H1 (cell line): ENCODE results near the gene LRRC10. TPM values are rescaled to one million over a fixed set of nuclear protein-coding genes. Genes with fewer than 3 reads are reported as not detected.

Source experiments
- CTCF ChIA-PET: fragments of 300-600 bp; sonication (Branson Sonifier 250); formaldehyde crosslinking; loops from one replicate; lab custom pipeline; 2021; ENCODE audit not compliant: partially characterized antibody; lab: Charles Lee
- POLR2A ChIA-PET: fragments of 300-600 bp; sonication (Branson Sonifier 250); formaldehyde crosslinking; loops from one replicate; lab custom pipeline; 2021; ENCODE audit warnings: inconsistent platforms; ENCODE audit not compliant: partially characterized antibody; lab: Charles Lee
- DNase-seq, 2 experiments: peaks; one replicate each; pipeline versions ENCODE4 v3.0.0 to v3.0.0-alpha.2; 2010 to 2022; ENCODE audit warnings: low spot score in 2 of 2, low read depth in 1 of 2, mixed read lengths in 1 of 2
- FAIRE-seq: peaks from 2 replicates; lab custom pipeline; 2011; peaks lifted over from hg19 to GRCh38; lab: Jason Lieb, UNC
- H2AFZ ChIP-seq: 2 replicates; pipeline ENCODE4 v1.8.1; 2012; ENCODE audit warnings: low read length, inconsistent platforms
- H2AK5ac ChIP-seq: 2 replicates; pipeline ENCODE4 v1.6.1; 2013; ENCODE audit warnings: low read depth, low read length
- H2BK120ac ChIP-seq: replicated peaks from 2 replicates; pipeline ENCODE3; 2013; ENCODE audit warnings: low read depth, low read length, inconsistent platforms
- H2BK12ac ChIP-seq: 2 replicates; pipeline ENCODE4 v1.6.1; 2013; ENCODE audit warnings: low read depth, low read length
- H2BK15ac ChIP-seq: 2 replicates; pipeline ENCODE4 v1.6.1; 2013; ENCODE audit warnings: low read length
- H2BK20ac ChIP-seq: 2 replicates; pipeline ENCODE4 v1.6.1; 2013; ENCODE audit warnings: low read length
- H2BK5ac ChIP-seq: 2 replicates; pipeline ENCODE4 v1.6.1; 2013; ENCODE audit warnings: low read depth, low read length
- H3K14ac ChIP-seq: 2 replicates; pipeline ENCODE4 v1.6.1; 2013; ENCODE audit warnings: inconsistent platforms; ENCODE audit not compliant: insufficient read length
- H3K18ac ChIP-seq: 2 replicates; pipeline ENCODE4 v1.6.1; 2013; ENCODE audit warnings: low read length; ENCODE audit errors: extremely low read depth
- H3K23ac ChIP-seq: 2 replicates; pipeline ENCODE4 v1.6.1; 2013; ENCODE audit warnings: inconsistent platforms; ENCODE audit not compliant: insufficient read length
- H3K23me2 ChIP-seq: 2 replicates; pipeline ENCODE4 v1.6.1; 2013; ENCODE audit warnings: low read depth, low read length
- H3K27ac ChIP-seq: 2 replicates; pipeline ENCODE4 v1.6.1; 2011; ENCODE audit warnings: low read depth, low read length, inconsistent platforms
- H3K27me3 ChIP-seq, 4 experiments: replicated peaks in 1 of 4; 1 replicate in 1 of 4; 2 replicates in 3 of 4; pipeline versions ENCODE4 v1.6.1 to v1.8.1; 2011 to 2013; ENCODE audit warnings: low read length in 3 of 4, mild to moderate bottlenecking in 3 of 4, inconsistent platforms in 2 of 4, mixed read lengths in 2 of 4, moderate library complexity in 1 of 4; ENCODE audit not compliant: control insufficient read depth in 3 of 4, insufficient read depth in 3 of 4; ENCODE audit errors: extremely low read depth in 1 of 4
- H3K36me3 ChIP-seq, 4 experiments: 2 replicates each; pipeline versions ENCODE4 v1.6.1 to v1.8.1; 2011 to 2013; ENCODE audit warnings: mild to moderate bottlenecking in 4 of 4, low read length in 3 of 4, moderate library complexity in 2 of 4, control low read depth in 1 of 4, inconsistent platforms in 1 of 4; ENCODE audit not compliant: insufficient read depth in 4 of 4, control insufficient read depth in 2 of 4
- H3K4ac ChIP-seq: replicated peaks from 2 replicates; pipeline ENCODE3; 2013; ENCODE audit warnings: low read length, low read depth, mixed read lengths, inconsistent platforms; ENCODE audit not compliant: insufficient read length
- H3K4me1 ChIP-seq, 4 experiments: replicated peaks in 1 of 4; 1 replicate in 1 of 4; 2 replicates in 3 of 4; pipeline versions ENCODE4 v1.6.1 to v1.8.1; 2011 to 2013; ENCODE audit warnings: low read length in 3 of 4, inconsistent platforms in 2 of 4, mixed read lengths in 1 of 4; ENCODE audit not compliant: insufficient read depth in 4 of 4, control insufficient read depth in 3 of 4
- H3K4me2 ChIP-seq, 2 experiments: 2 replicates each; pipeline versions ENCODE4 v1.6.1 to v1.8.1; 2011 to 2013; ENCODE audit warnings: low read depth in 2 of 2, low read length in 2 of 2, control low read depth in 1 of 2, inconsistent platforms in 1 of 2, mild to moderate bottlenecking in 1 of 2; ENCODE audit not compliant: insufficient read depth in 1 of 2
- H3K4me3 ChIP-seq, 4 experiments: fragments of 200-600, 300-600 bp in 1 of 4; sonication (generic), shearing (Covaris generic), sonication (Bioruptor Twin) in 1 of 4; 2 replicates each; pipeline versions ENCODE4 v1.5.1 to v1.8.1; 2011 to 2016; ENCODE audit warnings: low read length in 4 of 4, low read depth in 3 of 4, control low read depth in 2 of 4, inconsistent platforms in 2 of 4, mild to moderate bottlenecking in 2 of 4, mixed read lengths in 1 of 4, moderate library complexity in 1 of 4; ENCODE audit not compliant: insufficient read depth in 2 of 4; ENCODE audit errors: extremely low read depth in 1 of 4
- H3K56ac ChIP-seq: replicated peaks from 2 replicates; pipeline ENCODE3; 2013; ENCODE audit warnings: low read depth, mild to moderate bottlenecking, mixed read lengths, low read length, inconsistent platforms; ENCODE audit not compliant: insufficient read length
- H3K79me1 ChIP-seq: 2 replicates; pipeline ENCODE4 v1.6.1; 2013; ENCODE audit warnings: low read depth, low read length, control low read depth
- H3K79me2 ChIP-seq, 2 experiments: 2 replicates each; pipeline versions ENCODE4 v1.6.1 to v1.8.1; 2012 to 2013; ENCODE audit warnings: low read length in 2 of 2, mild to moderate bottlenecking in 2 of 2, inconsistent platforms in 1 of 2; ENCODE audit not compliant: insufficient read depth in 2 of 2, control insufficient read depth in 1 of 2
- H3K9ac ChIP-seq, 4 experiments: replicated peaks in 1 of 4; 1 replicate in 1 of 4; 2 replicates in 3 of 4; pipeline versions ENCODE4 v1.6.1 to v1.8.1; 2011 to 2013; ENCODE audit warnings: low read depth in 3 of 4, low read length in 3 of 4, control low read depth in 2 of 4, mild to moderate bottlenecking in 2 of 4, moderate library complexity in 2 of 4, inconsistent platforms in 1 of 4; ENCODE audit errors: extremely low read depth in 1 of 4
- H3K9me3 ChIP-seq, 2 experiments: 2 replicates each; pipeline versions ENCODE4 v1.6.1 to v1.8.1; 2012 to 2013; ENCODE audit warnings: mild to moderate bottlenecking in 2 of 2, moderate library complexity in 2 of 2, control low read depth in 1 of 2, inconsistent platforms in 1 of 2, low read depth in 1 of 2, low read length in 1 of 2, mixed read lengths in 1 of 2; ENCODE audit not compliant: insufficient read depth in 2 of 2
- H4K20me1 ChIP-seq, 2 experiments: replicated peaks in 1 of 2; 2 replicates each; pipeline versions ENCODE3 to v1.8.1; 2011 to 2013; ENCODE audit warnings: inconsistent platforms in 2 of 2, low read length in 2 of 2, mild to moderate bottlenecking in 1 of 2; ENCODE audit not compliant: insufficient read depth in 2 of 2, control insufficient read depth in 1 of 2
- H4K5ac ChIP-seq: 2 replicates; pipeline ENCODE4 v1.6.1; 2013; ENCODE audit warnings: low read length, low read depth, mixed read lengths, inconsistent platforms; ENCODE audit not compliant: insufficient read length
- H4K8ac ChIP-seq: 2 replicates; pipeline ENCODE4 v1.8.0; 2013; ENCODE audit warnings: mild to moderate bottlenecking, moderate library complexity, low read length, inconsistent platforms; ENCODE audit not compliant: insufficient read depth; ENCODE audit errors: extremely low read depth
- H4K91ac ChIP-seq: replicated peaks from 2 replicates; pipeline ENCODE3; 2013; ENCODE audit warnings: low read length, mixed read lengths, inconsistent platforms; ENCODE audit not compliant: insufficient read length
- ASH2L ChIP-seq: fragments of 200-600, 300-600 bp; sonication (generic); IDR thresholded peaks from one replicate; pipeline ENCODE4 v1.7.1; 2017; ENCODE audit warnings: low read length
- EGR1 ChIP-seq: IDR thresholded peaks from 2 replicates; pipeline ENCODE4 v1.6.1; 2011; ENCODE audit warnings: low read depth, low read length, borderline replicate concordance
- POLR2AphosphoS5 ChIP-seq: IDR thresholded peaks from 2 replicates; pipeline ENCODE4 v1.6.1; 2011; ENCODE audit warnings: low read depth, low read length
- SIRT6 ChIP-seq: IDR thresholded peaks from one replicate; pipeline ENCODE4 v1.7.1; 2012; ENCODE audit warnings: low read length, inconsistent platforms
- TEAD4 ChIP-seq: IDR thresholded peaks from 2 replicates; pipeline ENCODE4 v1.6.1; 2012; ENCODE audit warnings: low read depth, low read length, inconsistent platforms, mixed read lengths
- WGBS, 2 experiments: shearing (Covaris generic) in 1 of 2; methylation state at CpG; one replicate each; pipeline versions ENCODE4 v1.1.6 to v1.1.7; 2013 to 2015; ENCODE audit warnings: low lambda C conversion rate in 2 of 2, mixed read lengths in 2 of 2, inconsistent platforms in 1 of 2, low coverage in 1 of 2, missing lambda C conversion rate in 1 of 2; ENCODE audit not compliant: insufficient replicate concordance in 2 of 2, insufficient coverage in 1 of 2, insufficient read length in 1 of 2; ENCODE audit errors: extremely low coverage in 1 of 2, missing lambda C conversion rate in 1 of 2; 5-methylcytosine and 5-hydroxymethylcytosine counted together
- polyA plus RNA-seq, 7 experiments: library from polyadenylated mRNA; depleted of rRNA in 3 of 7; stranded (reverse) in 5 of 7; unstranded in 2 of 7; fragments of >200 nt in 5 of 7; fragments of 200-250 nt in 2 of 7; gene quantifications; 1 replicate in 5 of 7; 2 replicates in 1 of 7; 4 replicates in 1 of 7; pipeline versions ENCODE4 v1.2.1 to v1.2.3, GENCODE V29; 2011 to 2013; ENCODE audit warnings: missing spikeins in 2 of 7, mixed read lengths in 2 of 7
- total RNA-seq: library from RNA; stranded (reverse); fragmentation: NEBNext Ultra II Directional; extraction: Animal tissue kit (Norgen Biotek cat#: 25700); gene quantifications from 2 replicates; pipeline ENCODE4 v1.2.1, GENCODE V29; 2021

The LRRC10 gene
- total and polyA plus RNA-seq, 2 of the 8 experiments (the other 6 are each of a cell fraction or from before 2014, with no cell fraction given): not detected

GRCh38 chr12:69620921-69621320, 10.2 kb upstream of the LRRC10 start:
- DNase-seq: no peak
- no peak overlapping the region for H3K4ac ChIP-seq
- H3K4me2 ChIP-seq: no peak overlapping the region
- no peak overlapping the region for H3K23ac ChIP-seq
- POLR2A ChIA-PET: no interaction called here
- no peak overlapping the region for H2AK5ac ChIP-seq
- H4K8ac ChIP-seq: no peak overlapping the region
- no peaks in the 10 kb centered on the region for H3K23me2 ChIP-seq
- no peak overlapping the region for H2BK15ac ChIP-seq
- no peaks in the 10 kb centered on the region for H3K79me2 ChIP-seq
- no peak overlapping the region for H3K9ac ChIP-seq
- no peak overlapping the region for H2BK5ac ChIP-seq
- H3K36me3 ChIP-seq: no peaks in the 10 kb centered on the region
- no peak overlapping the region for H4K5ac ChIP-seq
- H4K20me1 ChIP-seq: no peaks in the 10 kb centered on the region
- H3K27ac ChIP-seq: no peak overlapping the region
- no peak overlapping the region for H3K4me3 ChIP-seq
- H3K79me1 ChIP-seq: no peaks in the 10 kb centered on the region
- no peaks in the 10 kb centered on the region for H3K9me3 ChIP-seq
- no peak overlapping the region for H3K56ac ChIP-seq
- H4K91ac ChIP-seq: no peak overlapping the region
- FAIRE-seq: no peak
- WGBS, 2 experiments: 91% methylated on average over 2 of the region's 2 CpGs; no CpG with 5 or more reads in 1 of the 2 experiments
- TF ChIP-seq POLR2AphosphoS5 (no peak), TEAD4 (no peak), SIRT6 (no peak), ASH2L (no peak), EGR1 (no peak)
- no peak overlapping the region for H2BK120ac ChIP-seq
- no peaks in the 10 kb centered on the region; a peak in 1 of 7 replicates for H3K27me3 ChIP-seq
- H3K4me1 ChIP-seq: no peaks in the 10 kb centered on the region
- no peak overlapping the region for H3K14ac ChIP-seq
- CTCF ChIA-PET: interaction anchor here (2.9 to 7.1 kb wide), 2 partner anchors 9 to 18 kb away, joined by 16 to 67 read pairs; no protein-coding TSS in a partner anchor
- H3K18ac ChIP-seq: no peak overlapping the region
- H2AFZ ChIP-seq: no peak overlapping the region
- H2BK20ac ChIP-seq: no peak overlapping the region
- H2BK12ac ChIP-seq: no peak overlapping the region
